ENCODE results near the gene SDR9C7.
A peak's percentile ranks its signal among the peaks of the same experiment; 100 is the strongest.
"Not testable (repeated sequence)": the region's sequence is repeated elsewhere in the genome, so short reads cannot be mapped to it uniquely, and the experiment has no call there.

The SDR9C7 gene

GRCh38 chr12:56916296-56916995 is 17.8 kb downstream of the SDR9C7 start:
- no peak for DNase-seq (ENCODE audit: low spot score)

- DNase-seq (ENCODE audit: low spot score) = no peak
These were observed 19.5 kb downstream of the SDR9C7 start for GRCh38 chr12:56914724-56915123.

GRCh38 chr12:56914256-56914655 is 20.0 kb downstream of the SDR9C7 start:
- DNase-seq (ENCODE audit: low spot score) = no peak

GRCh38 chr12:56909403-56909802 is 24.8 kb downstream of the SDR9C7 start:
- DNase-seq (ENCODE audit: low spot score) = not testable (repeated sequence)

GRCh38 chr12:56908136-56908535 is 26.1 kb downstream of the SDR9C7 start:
- DNase-seq (ENCODE audit: low spot score) = no peak

- no peak for DNase-seq (ENCODE audit: low spot score)
These were observed 28.4 kb downstream of the SDR9C7 start for GRCh38 chr12:56905852-56906251.

GRCh38 chr12:56903374-56903773 is 30.8 kb downstream of the SDR9C7 start:
- no peak for DNase-seq (ENCODE audit: low spot score)

- DNase-seq (ENCODE audit: low spot score) = not testable (repeated sequence)
These were observed 32.9 kb downstream of the SDR9C7 start for GRCh38 chr12:56901313-56901712.

GRCh38 chr12:56900583-56900982 is 33.6 kb downstream of the SDR9C7 start:
- peak; percentile 84 for DNase-seq (ENCODE audit: low spot score)

GRCh38 chr12:56898938-56899337 is 35.3 kb downstream of the SDR9C7 start:
- no peak for DNase-seq (ENCODE audit: low spot score)

- peak; percentile 45 for DNase-seq (ENCODE audit: low spot score)
These were observed 36.3 kb downstream of the SDR9C7 start for GRCh38 chr12:56897844-56898361.

GRCh38 chr12:56896082-56896481 is 38.1 kb downstream of the SDR9C7 start:
- no peak for DNase-seq (ENCODE audit: low spot score)

GRCh38 chr12:56894698-56895368 is 39.4 kb downstream of the SDR9C7 start:
- no peak for DNase-seq (ENCODE audit: low spot score)

GRCh38 chr12:56891885-56892284 is 42.3 kb downstream of the SDR9C7 start:
- DNase-seq (ENCODE audit: low spot score) = not testable (repeated sequence)

GRCh38 chr12:56886319-56886718 is 47.9 kb downstream of the SDR9C7 start:
- DNase-seq (ENCODE audit: low spot score) = no peak

GRCh38 chr12:56885316-56885715 is 48.9 kb downstream of the SDR9C7 start:
- DNase-seq (ENCODE audit: low spot score) = no peak

GRCh38 chr12:56884421-56884820 is 49.8 kb downstream of the SDR9C7 start:
- peak; percentile 69 for DNase-seq (ENCODE audit: low spot score)

GRCh38 chr12:56882407-56882806 is 51.8 kb downstream of the SDR9C7 start:
- DNase-seq (ENCODE audit: low spot score) = not testable (repeated sequence)

- peak; percentile 62 for DNase-seq (ENCODE audit: low spot score)
These were observed 53.8 kb downstream of the SDR9C7 start for GRCh38 chr12:56880125-56880992.

- DNase-seq (ENCODE audit: low spot score) = peak; percentile 61
These were observed 54.7 kb downstream of the SDR9C7 start for GRCh38 chr12:56879240-56880124.

- peak; percentile 59 for DNase-seq (ENCODE audit: low spot score)
These were observed 56.2 kb downstream of the SDR9C7 start for GRCh38 chr12:56878010-56878339.
